ENCODE results near the gene THUMPD3. TPM values are rescaled to one million over a fixed set of nuclear protein-coding genes. Genes with fewer than 3 reads are reported as not detected.

THUMPD3 gene
- 48.4 and 63.3 TPM in 2 replicates for total RNA-seq (2014; rRNA removed; shearing (Covaris generic))

DNA sequence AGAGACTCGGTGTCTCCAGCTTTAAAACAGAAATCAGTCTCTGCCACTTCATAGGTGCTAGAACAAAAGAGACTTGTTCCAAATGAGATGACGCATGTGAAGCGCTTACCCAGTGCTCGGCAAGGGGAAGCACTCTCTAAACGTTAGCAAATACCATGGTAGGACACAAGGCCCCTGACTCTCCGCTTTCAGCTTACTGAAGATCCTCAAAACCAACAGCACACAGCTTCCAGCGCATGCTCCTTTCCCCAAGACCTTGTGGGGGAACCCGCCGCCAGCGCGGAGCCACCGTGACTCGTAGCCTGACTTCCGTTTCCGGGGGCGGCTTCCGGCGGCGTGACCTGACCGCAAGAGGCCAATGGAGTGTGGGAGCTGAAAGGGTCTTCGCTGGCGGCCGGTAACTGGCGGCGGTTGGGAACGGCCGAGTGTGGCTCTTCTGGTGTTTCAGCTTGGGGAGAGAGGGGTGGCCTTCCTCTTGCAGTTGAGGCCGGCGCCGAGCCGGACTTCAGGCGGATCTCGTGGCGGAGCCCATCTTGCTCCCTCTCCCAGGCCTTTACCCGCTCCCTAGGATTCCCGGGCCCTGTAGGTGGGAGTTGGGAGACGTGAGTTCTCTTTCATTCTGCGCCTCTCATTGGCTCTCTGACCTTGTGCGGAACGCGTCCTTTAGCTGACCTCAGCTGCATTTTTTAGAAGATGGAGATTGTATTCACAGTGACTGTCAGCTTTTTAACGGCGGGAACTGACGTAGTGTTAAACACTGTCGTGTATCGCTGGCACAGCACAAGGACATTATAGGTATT lies at the start of gene THUMPD3:
TSS of gene THUMPD3 (plus strand) at position 324 of the 800 bp plus-strand sequence. CDS start 2,015 bp downstream, outside the sequence.
- peak; percentile 91 for DNase-seq (ENCODE audit: low read depth)

DNA sequence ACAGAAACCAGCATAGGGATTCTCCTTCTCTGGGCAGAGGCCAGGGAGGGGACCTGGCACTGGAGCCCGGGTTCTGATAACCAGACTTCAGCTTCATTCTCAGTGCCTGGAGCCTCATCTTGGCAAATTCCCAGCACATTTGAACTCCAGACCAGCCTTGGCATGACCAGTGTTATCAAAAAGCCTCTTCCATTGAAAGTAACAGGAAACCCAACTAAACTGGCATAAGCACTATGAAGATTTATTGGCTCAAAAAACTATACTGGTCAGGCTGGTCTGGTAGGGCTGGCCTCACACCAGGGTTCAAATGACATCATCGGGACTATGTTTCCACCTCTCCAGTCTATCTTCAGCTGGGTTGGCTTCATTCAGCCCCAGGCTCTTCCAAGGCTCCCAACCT lies 48.1 kb upstream of the THUMPD3 start:
- DNase-seq (ENCODE audit: low read depth), result no peak

DNA sequence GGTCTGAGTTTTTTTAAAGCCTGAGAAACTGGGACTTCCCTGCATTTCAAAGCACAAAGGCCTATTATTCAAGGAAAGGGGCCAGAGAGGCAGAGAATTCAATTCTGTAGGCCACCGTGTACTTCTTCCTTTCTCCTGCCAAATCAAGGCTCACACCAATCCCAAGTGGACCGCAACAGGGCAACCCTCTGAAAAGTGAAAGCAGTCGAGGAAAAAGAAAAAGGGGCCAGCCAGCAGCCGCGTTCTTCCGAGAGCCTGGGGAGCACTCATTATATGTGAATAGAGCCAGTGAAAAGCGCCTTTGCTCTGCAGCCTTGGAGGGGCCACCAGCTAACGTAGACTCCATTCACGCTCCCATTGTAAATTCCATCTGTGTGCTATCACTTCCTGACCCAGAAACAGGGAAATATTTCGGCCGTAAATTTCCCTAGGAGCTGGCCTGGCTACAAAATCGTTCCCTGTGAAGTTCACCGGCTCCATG lies 45.9 kb upstream of the THUMPD3 start:
- peak; percentile 64 for DNase-seq (ENCODE audit: low read depth)

- no peak for DNase-seq (ENCODE audit: low read depth)
These were observed 40.1 kb upstream of the THUMPD3 start for GRCh38 chr3:9322780-9323179.

DNA sequence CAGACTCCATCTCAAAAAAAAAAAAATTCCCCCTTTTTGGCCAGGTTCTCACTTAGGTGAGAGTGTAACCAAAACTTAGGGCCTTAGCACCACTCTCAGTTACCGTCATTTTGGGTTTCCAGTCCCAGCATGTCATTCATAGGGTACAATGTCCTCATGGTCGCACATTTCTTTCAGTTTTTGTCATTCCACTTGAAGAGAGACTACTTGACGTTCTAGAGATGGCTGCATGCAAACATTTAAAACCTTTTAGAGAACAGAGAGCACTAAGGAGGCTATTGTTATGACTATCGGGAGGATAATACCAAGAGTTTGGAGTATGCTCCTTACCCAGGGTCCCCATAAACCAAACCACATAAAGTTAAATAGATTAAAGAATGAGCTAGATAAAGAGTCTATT lies 37.9 kb upstream of the THUMPD3 start:
- no peak for DNase-seq (ENCODE audit: low read depth)

DNA sequence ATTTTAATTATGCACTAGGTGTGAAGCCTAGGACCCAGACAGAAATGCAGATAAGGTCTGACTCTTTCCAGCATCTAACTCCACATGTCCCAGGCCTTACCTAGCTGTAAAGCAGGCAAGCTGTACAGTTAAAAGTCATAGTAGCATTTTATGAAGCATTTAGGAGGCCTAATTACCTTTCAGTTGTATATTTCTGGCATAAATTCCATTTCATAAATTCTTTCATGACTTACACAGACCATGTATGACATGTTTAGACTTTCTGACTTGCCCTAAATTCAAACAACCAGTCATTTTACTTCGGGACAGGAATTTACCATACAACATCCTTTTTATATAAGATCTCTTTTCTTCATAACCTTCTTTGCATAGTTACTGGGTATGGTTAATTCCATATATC lies 35.3 kb upstream of the THUMPD3 start:
- DNase-seq (ENCODE audit: low read depth), result no peak

- DNase-seq (ENCODE audit: low read depth), result no peak
These were observed 32.6 kb upstream of the THUMPD3 start for GRCh38 chr3:9330166-9330703.

- no peak for DNase-seq (ENCODE audit: low read depth)
These were observed 31.7 kb upstream of the THUMPD3 start for GRCh38 chr3:9331171-9331570.

GRCh38 chr3:9332250-9333030 lies 30.4 kb upstream of the THUMPD3 start:
- no peak for DNase-seq (ENCODE audit: low read depth)

DNA sequence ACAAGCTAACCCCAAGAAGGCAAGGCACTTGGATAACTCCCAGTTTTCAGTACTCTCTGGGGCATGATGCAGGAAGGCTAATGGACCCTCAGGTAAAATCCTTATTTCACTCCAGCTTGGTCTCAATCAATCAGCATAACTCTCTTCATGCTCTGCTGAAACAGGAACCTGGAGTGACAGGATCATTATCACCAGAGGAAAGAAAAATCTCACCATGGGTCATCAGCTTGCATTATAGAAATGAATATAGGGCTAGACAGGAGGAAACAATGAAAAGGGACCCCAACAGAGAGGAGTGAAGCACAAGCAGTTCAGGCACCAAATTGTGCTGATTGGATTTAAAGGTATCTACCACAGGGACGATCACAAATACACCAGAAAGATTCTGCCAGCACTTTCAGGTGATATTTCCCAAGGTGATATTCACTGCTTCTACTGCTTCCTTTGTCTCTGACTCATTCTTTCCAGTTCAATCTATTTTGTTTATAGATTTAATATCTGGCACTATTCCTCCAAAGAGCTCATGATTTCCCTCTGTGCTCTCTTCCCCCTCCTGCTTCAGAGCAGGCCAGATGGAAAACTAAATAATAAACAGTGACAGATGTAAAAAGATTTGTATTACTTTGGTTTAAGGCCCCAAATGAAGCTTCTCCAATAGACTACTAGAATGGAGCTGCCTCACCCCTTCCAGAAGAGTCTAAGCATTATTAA lies 22.9 kb upstream of the THUMPD3 start:
- DNase-seq (ENCODE audit: low read depth), result no peak

DNA sequence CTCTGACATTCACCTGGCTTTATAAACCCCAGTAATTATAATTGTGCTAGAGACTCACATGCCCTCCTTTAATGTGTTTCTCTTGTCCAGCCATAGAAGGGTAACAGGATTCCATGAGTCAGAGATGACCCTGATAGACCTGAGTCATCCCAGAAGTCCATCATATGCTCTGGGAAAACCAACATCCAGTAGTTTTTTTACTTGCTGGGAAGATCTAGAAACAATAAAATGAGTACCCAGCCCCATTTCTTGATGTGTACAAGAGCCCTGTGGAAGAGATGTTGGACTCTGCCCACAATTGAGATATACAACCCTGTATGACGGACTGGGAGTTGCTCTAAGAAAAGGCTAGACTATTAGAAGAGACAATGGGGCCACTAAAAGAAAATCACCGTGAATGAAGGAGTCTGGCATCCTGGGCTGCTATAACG lies 22.4 kb upstream of the THUMPD3 start:
- DNase-seq (ENCODE audit: low read depth), result peak; percentile 90

GRCh38 chr3:9342696-9343095 lies 20.2 kb upstream of the THUMPD3 start:
- no peak for DNase-seq (ENCODE audit: low read depth)

- no peak for DNase-seq (ENCODE audit: low read depth)
These were observed 19.7 kb upstream of the THUMPD3 start for GRCh38 chr3:9343115-9343514.

GRCh38 chr3:9345041-9345440 lies 17.8 kb upstream of the THUMPD3 start:
- DNase-seq (ENCODE audit: low read depth), result no peak

DNA sequence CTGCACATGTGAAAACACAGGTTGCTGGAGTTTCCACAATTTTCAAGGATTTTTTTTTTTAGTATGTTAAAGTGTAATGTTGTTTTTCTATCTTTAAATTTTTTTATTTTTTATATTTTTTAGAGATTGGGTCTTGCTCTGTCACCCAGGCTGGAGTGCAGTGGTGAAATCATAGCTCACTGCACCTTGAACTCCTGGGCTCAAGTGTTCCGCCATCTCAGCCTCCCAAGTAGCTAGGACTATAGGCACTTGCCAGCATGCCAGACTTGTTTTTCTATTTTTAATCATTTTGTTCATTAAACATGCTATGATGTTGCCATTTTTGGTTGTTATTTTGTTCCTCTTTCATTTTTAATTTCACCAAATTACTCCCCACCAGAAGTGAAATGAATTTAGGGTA lies 16.7 kb upstream of the THUMPD3 start:
- DNase-seq (ENCODE audit: low read depth), result no peak

DNA sequence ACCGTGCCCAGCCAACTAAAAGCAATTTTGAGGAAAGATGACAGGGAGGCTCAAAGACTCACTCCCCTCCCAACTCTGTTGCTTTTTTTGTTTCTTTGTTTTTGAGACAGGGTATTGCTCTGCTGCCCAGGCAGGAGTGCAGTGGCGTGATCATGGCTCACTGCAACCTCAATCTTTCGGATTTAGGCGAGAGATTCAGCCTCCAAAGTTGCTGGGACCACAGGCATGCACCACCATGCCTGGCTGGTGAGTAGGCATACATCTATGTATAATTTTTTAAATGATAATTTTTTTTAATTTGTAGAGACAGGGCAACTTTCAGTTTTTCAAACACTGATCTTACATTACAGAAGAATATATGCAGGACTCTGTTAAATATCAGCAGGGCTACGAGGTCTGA lies 15.8 kb upstream of the THUMPD3 start:
- no peak for DNase-seq (ENCODE audit: low read depth)

DNA sequence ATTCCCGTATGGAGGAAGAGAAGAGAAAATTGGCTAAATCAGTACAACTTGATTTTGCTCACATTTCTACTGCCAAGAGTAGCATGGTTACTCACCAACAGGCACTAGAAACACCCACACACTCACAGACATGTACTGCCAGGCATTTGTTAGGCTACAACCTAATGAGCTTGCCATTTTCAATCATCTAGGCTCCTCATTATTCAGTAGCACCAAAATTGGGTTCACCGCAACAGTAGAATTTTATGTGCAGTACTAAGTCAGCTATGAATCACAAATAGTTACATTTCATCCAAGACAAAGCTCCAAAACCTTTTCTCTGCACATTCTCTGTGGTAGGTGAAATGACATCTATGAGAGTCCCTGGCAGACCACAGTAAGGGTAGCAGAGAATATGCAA lies 15.0 kb upstream of the THUMPD3 start:
- DNase-seq (ENCODE audit: low read depth), result peak; percentile 31

GRCh38 chr3:9349321-9350117 lies 13.3 kb upstream of the THUMPD3 start:
- peak; percentile 95 for DNase-seq (ENCODE audit: low read depth)

DNA sequence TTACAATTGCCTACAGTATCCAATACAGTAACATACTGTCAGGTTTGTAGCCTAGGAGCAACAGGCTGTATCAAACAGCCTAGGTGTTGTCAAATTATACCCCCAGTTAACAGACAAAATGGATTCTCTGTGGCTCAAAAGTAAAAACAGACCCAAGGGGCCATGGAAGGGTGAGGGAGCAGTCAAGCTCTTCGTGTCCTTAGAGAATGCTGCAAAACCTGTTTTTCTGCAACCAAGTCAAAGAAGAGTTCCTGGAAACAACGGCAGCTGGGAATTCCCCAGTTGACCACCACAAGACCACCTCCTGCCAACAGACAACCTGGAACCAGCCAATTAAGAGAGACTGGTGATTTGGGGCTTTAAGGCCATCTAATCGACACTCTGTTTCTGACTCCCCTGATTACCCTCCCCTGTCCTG lies 11.1 kb upstream of the THUMPD3 start:
- DNase-seq (ENCODE audit: low read depth), result no peak

DNA sequence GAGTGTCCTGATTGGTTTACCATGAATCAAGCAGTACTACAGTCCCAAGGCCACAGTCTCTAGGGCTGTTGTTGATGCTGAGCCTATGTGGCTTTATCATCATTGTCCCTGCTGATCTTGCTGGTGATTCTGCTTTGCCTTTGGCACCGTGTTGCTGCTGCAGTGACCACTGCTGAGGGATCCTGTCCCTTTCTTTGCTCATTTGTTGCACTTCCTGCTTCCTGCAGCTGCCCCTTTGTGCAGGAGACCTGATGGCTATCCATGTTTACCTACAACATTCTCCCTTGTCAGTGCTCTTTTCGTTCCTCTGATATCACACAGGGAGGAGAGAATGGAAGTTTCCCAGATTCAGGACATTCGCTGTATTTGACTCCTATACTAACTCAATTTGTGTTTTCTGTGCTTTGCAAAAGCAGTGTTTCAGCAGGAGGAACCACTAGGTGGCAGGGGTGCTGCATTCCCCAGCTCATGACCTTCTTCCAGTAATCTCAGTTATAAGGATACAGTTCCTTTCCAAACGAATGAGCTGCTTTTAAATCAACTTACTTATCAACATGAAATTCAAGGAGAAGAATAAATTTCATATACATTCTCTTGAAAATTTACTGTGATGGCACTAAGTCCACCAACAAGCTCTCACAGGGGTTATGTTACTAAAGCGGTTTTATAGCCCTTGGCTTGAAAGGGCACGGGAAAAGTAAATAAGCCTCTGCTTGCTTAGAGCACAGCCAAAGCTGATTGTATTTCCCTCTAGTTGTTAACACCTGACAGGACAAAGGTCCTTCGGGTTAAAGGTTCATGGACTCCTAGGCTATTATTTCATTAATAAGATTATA lies 9.7 kb upstream of the THUMPD3 start:
- DNase-seq (ENCODE audit: low read depth), result peak; percentile 66

Data from RPMI7951 (cell line).